NCI-H82 treated with DMSO at 0.1 percent for 48 hours (cell line): ENCODE measurements around the gene BSN.
A peak's percentile ranks its signal among the peaks of the same experiment; 100 is the strongest.

Experiments used
- DNase-seq: peaks from one replicate; lab custom pipeline; 2025; ENCODE audit not compliant: unreplicated experiment; lab: John Stamatoyannopoulos, UW

The BSN gene

DNA sequence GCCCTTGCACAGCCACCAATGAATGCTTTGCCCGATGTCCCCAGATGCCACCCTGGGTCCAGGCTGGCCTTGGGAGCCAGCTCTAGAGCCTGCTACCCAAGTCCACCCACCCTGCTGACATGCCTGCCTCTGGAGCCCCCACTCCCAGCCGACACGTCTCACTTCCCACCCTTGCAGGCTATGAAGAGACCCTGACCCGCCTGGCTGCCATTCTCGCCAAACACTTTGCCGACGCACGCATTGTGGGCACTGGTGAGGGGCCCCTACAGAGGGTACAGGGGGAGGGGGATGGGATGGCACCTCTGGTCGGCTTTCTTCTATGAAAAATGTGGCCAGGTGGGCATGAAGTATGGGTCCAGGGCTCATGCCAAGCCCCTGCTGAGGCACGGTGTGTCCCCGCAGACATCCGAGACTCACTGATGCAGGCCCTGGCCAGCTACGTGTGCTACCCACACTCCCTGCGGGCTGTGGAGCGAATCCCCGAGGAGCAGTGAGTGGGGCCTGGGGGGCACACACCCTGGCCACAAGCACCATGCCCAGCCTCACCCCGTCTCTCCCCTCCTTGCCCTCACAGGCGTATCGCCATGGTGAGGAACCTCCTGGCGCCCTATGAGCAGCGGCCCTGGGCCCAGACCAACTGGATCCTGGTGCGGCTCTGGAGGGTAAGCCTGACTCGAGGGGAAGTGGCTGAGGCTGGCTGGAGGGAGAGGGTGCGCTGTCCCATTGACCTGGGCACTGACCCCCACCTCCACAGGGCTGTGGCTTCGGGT, 159.2 kb downstream of the BSN start:
- DNase-seq, result no peak

DNA sequence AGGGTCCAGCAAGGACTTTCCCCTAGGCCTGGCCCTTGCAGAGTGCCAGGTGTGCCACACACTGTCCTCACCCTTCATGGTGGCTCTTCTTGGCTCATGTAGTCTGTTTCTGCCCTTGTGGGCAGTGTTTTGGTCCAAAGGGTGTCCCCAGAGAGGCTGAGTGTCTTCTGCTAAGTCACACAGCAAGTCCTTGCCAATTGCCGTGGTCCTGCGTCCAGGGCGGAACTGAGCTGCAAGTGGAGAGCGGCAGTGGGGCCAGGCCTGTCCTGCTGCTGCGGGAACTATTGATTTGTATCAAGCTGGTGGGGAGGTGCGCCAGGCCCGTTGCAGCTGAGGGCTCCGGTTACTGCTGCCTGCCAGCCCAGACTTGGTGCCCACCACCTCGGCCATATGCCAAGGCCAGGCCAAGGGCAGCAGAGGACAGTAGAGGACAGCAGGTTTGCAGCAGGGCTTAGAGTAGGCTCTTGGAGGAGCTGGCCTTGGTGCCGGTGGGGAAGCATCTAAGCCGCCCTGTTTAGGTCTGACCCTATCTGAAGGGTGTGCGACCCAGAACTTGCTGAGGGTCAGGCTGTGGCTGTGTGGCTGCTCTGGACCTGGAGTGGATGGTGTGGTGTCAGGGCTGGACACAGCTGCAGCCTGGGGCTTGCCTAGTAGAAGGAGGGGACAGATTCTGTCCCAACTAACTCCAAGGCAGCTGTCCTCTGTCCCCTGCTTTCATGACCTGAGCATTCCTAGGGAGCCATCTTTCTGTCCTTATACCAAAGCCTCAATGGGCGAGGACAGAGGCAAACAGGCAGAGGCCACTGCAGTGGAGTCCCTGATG, 160.7 kb downstream of the BSN start:
- no peak for DNase-seq

- DNase-seq, result no peak
These were observed 161.4 kb downstream of the BSN start for GRCh38 chr3:49715611-49716121.

DNA sequence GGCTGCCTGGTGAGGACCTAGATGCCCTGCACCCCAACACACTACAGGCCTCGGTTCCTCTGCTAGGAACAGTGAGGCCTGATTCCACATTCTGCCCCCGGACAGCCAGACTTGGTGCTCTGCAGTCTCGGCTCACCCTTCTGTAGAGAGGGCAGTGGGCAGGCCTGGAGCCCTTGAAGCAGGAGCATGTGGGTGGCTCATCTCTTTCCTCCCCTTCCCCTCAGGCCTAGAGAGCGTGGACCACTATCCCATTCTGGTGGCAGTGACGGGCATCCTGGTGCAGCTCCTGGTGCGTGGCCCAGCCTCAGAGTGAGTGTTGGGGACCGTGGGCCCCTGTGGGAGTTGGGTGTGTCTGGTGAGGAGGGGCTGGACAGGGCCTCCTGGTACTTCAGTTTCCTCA, 161.9 kb downstream of the BSN start:
- DNase-seq, result no peak

DNA sequence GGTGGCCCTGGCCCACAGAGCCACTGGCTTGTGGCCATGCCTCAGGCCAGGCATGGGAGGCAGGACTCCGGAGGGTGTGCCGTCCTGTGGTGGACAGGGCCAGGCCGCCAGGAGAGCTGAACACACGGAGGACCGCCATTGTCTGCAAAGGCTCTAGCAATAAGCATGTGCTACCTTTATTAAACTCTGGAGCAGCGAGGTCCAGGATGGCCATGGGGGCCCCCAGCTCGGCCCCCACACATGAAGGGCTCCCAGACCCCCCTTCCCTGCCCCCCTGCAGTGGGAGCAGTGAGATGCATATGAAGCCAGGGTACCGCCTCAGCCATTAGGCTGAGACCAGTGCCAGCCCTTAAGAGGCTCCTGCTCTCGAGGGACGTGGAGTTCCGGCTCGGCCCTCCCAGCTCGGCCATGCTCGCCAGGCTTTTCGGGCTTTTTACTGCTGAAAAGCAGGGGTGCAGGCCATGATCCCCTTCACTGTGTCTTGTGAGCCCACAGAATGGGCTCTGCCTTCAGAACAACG, 162.5 kb downstream of the BSN start:
- no peak for DNase-seq

GRCh38 chr3:49717211-49717958, 163.1 kb downstream of the BSN start:
- no peak for DNase-seq

GRCh38 chr3:49717959-49718857, 163.9 kb downstream of the BSN start:
- DNase-seq, result no peak

DNA sequence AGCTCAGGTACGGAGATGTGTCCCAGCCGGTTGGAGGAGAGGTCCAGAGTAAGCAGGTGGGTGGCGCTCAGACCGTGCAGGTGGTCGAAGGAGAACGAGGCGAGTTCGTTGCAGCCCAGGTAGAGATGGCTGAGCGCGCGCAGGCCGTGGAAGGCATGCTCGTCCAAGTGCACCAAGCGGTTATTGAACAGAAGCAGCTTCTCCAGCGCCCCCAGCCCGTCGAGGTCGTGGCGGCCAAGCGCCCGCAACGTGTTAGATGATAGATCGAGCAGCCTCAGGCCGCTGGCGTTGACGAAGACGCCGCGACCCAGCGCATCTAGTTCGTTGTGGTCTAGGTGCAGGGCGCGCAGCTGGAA, 164.6 kb downstream of the BSN start:
- DNase-seq, result no peak

GRCh38 chr3:49719214-49719884, 165.1 kb downstream of the BSN start, which contains the start of gene AMIGO3:
Gene AMIGO3, minus strand, starts transcription at chr3:49719684. Its CDS starts 219 bp downstream, at chr3:49719465.
- peak; percentile 75 for DNase-seq
